ENCODE data around the gene LGR4.

The LGR4 gene

GRCh38 chr11:27409742-27410141, 62.8 kb downstream of the LGR4 start:
- no peaks in the 10 kb centered on the region for H3K4me1 Mint-ChIP-seq
- H3K27ac Mint-ChIP-seq = no peak overlapping the region
- no peaks in the 10 kb centered on the region for H3K36me3 Mint-ChIP-seq
- H3K9me3 Mint-ChIP-seq = no peaks in the 10 kb centered on the region
- ATAC-seq (no peak), DNase-seq (ENCODE audit: low spot score in 2 of 2) (no peak)
- no peak overlapping the region for H3K4me3 Mint-ChIP-seq

- DNase-seq (ENCODE audit: low spot score in 2 of 2) (no peak), ATAC-seq (no peak)
- Mint-ChIP-seq H3K4me3 (no peak overlapping the region), H3K27ac (no peak overlapping the region), H3K36me3 (no peaks in the 10 kb centered on the region), H3K4me1 (no peaks in the 10 kb centered on the region), H3K9me3 (no peaks in the 10 kb centered on the region)
Measured at GRCh38 chr11:27409049-27409448, 63.5 kb downstream of the LGR4 start.

- Mint-ChIP-seq H3K4me1 (no peaks in the 10 kb centered on the region), H3K27ac (no peak overlapping the region), H3K4me3 (no peak overlapping the region), H3K9me3 (no peaks in the 10 kb centered on the region), H3K36me3 (no peaks in the 10 kb centered on the region)
- ATAC-seq (no peak), DNase-seq (ENCODE audit: low spot score in 2 of 2) (no peak)
Measured at GRCh38 chr11:27408246-27408800, 64.3 kb downstream of the LGR4 start.

- Mint-ChIP-seq H3K4me3 (no peak overlapping the region), H3K36me3 (no peaks in the 10 kb centered on the region), H3K4me1 (no peaks in the 10 kb centered on the region), H3K27ac (no peak overlapping the region), H3K9me3 (no peaks in the 10 kb centered on the region)
- no peak for DNase-seq (ENCODE audit: low spot score in 2 of 2)
- ATAC-seq = no peak
Measured at GRCh38 chr11:27406498-27407354, 65.9 kb downstream of the LGR4 start.

GRCh38 chr11:27405134-27405533, 67.5 kb downstream of the LGR4 start:
- no peak overlapping the region for H3K27ac Mint-ChIP-seq
- H3K9me3 Mint-ChIP-seq = no peaks in the 10 kb centered on the region
- no peak overlapping the region for H3K4me3 Mint-ChIP-seq
- H3K4me1 Mint-ChIP-seq = no peaks in the 10 kb centered on the region
- DNase-seq (ENCODE audit: low spot score in 2 of 2) = no peak
- no peak for ATAC-seq
- no peaks in the 10 kb centered on the region for H3K36me3 Mint-ChIP-seq

- ATAC-seq = no peak
- H3K4me3 Mint-ChIP-seq = no peak overlapping the region
Measured at GRCh38 chr11:27404427-27404826, 68.2 kb downstream of the LGR4 start.

GRCh38 chr11:27403195-27403594, 69.4 kb downstream of the LGR4 start:
- no peak overlapping the region for H3K4me3 Mint-ChIP-seq
- no peaks in the 10 kb centered on the region for H3K36me3 Mint-ChIP-seq
- DNase-seq (ENCODE audit: low spot score in 2 of 2) (no peak), ATAC-seq (no peak)
- no peak overlapping the region for H3K27ac Mint-ChIP-seq
- H3K4me1 Mint-ChIP-seq = no peaks in the 10 kb centered on the region
- no peaks in the 10 kb centered on the region for H3K9me3 Mint-ChIP-seq

More at GRCh38 chr11:27404427-27404826, 68.2 kb downstream of the LGR4 start:
- no peak for DNase-seq (ENCODE audit: low spot score in 2 of 2)
- Mint-ChIP-seq H3K9me3 (no peaks in the 10 kb centered on the region), H3K36me3 (no peaks in the 10 kb centered on the region), H3K4me1 (no peaks in the 10 kb centered on the region), H3K27ac (no peak overlapping the region)

GRCh38 chr11:27402450-27402849, 70.1 kb downstream of the LGR4 start:
- no peak for ATAC-seq
- Mint-ChIP-seq H3K27ac (no peak overlapping the region), H3K36me3 (no peaks in the 10 kb centered on the region), H3K9me3 (no peaks in the 10 kb centered on the region), H3K4me3 (no peak overlapping the region), H3K4me1 (no peaks in the 10 kb centered on the region)
- DNase-seq (ENCODE audit: low spot score in 2 of 2) = no peak

- Mint-ChIP-seq H3K4me3 (no peak overlapping the region), H3K9me3 (no peaks in the 10 kb centered on the region), H3K4me1 (no peaks in the 10 kb centered on the region), H3K27ac (no peak overlapping the region), H3K36me3 (no peaks in the 10 kb centered on the region)
- DNase-seq (ENCODE audit: low spot score in 2 of 2) (no peak), ATAC-seq (no peak)
Measured at GRCh38 chr11:27401833-27402316, 70.7 kb downstream of the LGR4 start.

GRCh38 chr11:27401280-27401832, 71.2 kb downstream of the LGR4 start:
- ATAC-seq (no peak), DNase-seq (ENCODE audit: low spot score in 2 of 2) (no peak)
- Mint-ChIP-seq H3K4me3 (no peak overlapping the region), H3K27ac (no peak overlapping the region), H3K9me3 (no peaks in the 10 kb centered on the region), H3K36me3 (no peaks in the 10 kb centered on the region), H3K4me1 (no peaks in the 10 kb centered on the region)

GRCh38 chr11:27398400-27398770, 74.2 kb downstream of the LGR4 start:
- H3K27ac Mint-ChIP-seq = no peak overlapping the region
- ATAC-seq (no peak), DNase-seq (ENCODE audit: low spot score in 2 of 2) (no peak)
- H3K36me3 Mint-ChIP-seq = no peaks in the 10 kb centered on the region
- H3K9me3 Mint-ChIP-seq = no peaks in the 10 kb centered on the region
- H3K4me3 Mint-ChIP-seq = no peak overlapping the region
- H3K4me1 Mint-ChIP-seq = no peaks in the 10 kb centered on the region

- Mint-ChIP-seq H3K4me3 (no peak overlapping the region), H3K4me1 (no peaks in the 10 kb centered on the region), H3K27ac (no peak overlapping the region), H3K36me3 (no peaks in the 10 kb centered on the region), H3K9me3 (no peaks in the 10 kb centered on the region)
- no peak for DNase-seq (ENCODE audit: low spot score in 2 of 2)
- ATAC-seq = no peak
Measured at GRCh38 chr11:27397624-27398399, 74.8 kb downstream of the LGR4 start.

- no peaks in the 10 kb centered on the region for H3K36me3 Mint-ChIP-seq
- H3K9me3 Mint-ChIP-seq = no peaks in the 10 kb centered on the region
- DNase-seq (ENCODE audit: low spot score in 2 of 2) (no peak), ATAC-seq (no peak)
- H3K27ac Mint-ChIP-seq = no peak overlapping the region
- H3K4me1 Mint-ChIP-seq = no peaks in the 10 kb centered on the region
- H3K4me3 Mint-ChIP-seq = no peak overlapping the region
Measured at GRCh38 chr11:27396259-27396839, 76.2 kb downstream of the LGR4 start.

- no peak for ATAC-seq
- Mint-ChIP-seq H3K4me3 (no peak overlapping the region), H3K27ac (no peak overlapping the region), H3K4me1 (no peaks in the 10 kb centered on the region), H3K36me3 (no peaks in the 10 kb centered on the region), H3K9me3 (no peaks in the 10 kb centered on the region)
- DNase-seq (ENCODE audit: low spot score in 2 of 2) = no peak
Measured at GRCh38 chr11:27395556-27396258, 76.9 kb downstream of the LGR4 start.

Data from stimulated activated effector memory CD8-positive, alpha-beta T cell treated with anti-CD3 and anti-CD28 coated beads, Interleukin-12 subunit alpha, Interleukin-12 subunit beta, amount 100 ng/mL, for 72 hours (primary cell).